GM18951 (cell line): Measurements from ENCODE around the gene TTLL7.

Source experiments
- POLR2A ChIP-seq: IDR thresholded peaks from 4 replicates; pipeline ENCODE4 v1.6.1; 2011; ENCODE audit warnings: mild to moderate bottlenecking; ENCODE audit not compliant: insufficient read length, insufficient read depth; ENCODE audit errors: extremely low read depth
- in situ Hi-C: fragments of 300-500 bp; cut with MboI; formaldehyde crosslinking; loops from one replicate; pipeline ENCODE4 v1.12.0; 2022; ENCODE audit warnings: low sequenced_read_pairs, mixed read lengths, inconsistent platforms; ENCODE audit not compliant: unreplicated experiment

The TTLL7 gene

DNA sequence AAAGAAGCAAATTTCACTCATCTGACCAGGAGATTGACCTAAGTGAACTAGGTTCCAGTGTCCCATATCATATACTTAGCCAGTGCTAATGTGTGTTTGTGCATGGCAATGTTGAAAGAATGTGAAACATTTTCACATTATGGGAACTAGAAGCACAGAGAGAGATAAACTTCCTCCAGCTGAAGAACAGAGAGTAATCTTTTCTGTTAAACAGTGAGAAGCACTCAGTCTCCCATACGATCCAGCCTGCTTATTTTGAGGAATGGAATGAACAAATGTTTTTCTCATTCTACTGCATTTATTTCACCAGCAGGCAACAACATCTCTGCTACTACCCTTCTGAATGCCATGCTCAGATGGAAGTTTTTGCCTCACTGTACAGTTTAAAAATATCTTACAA, 170.5 kb downstream of the TTLL7 start:
- TF ChIP-seq POLR2A, result no peak

DNA sequence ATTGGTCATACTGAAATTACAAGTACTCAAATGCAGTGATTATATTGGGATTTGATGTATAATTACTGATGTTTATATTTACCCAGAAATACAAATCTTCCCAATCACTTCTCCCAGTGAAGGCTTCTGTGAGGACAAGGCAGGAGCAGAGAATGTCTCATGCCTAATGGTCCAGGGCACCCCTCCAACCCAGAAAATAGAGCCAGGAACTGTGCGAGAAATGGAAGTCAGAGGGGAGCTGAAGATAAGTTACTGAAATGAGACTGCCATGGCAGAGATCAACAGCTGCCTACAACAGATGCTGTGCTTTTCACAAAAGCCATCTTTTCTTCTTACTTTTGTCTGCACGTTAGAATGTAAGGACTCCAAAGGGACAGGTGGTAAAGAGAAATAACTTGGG, 171.2 kb downstream of the TTLL7 start:
- in situ Hi-C loops, result no loop called here
- no peak for TF ChIP-seq POLR2A

More for the DNA sequence above, 170.5 kb downstream of the TTLL7 start:
- in situ Hi-C loops, result no loop called here

DNA sequence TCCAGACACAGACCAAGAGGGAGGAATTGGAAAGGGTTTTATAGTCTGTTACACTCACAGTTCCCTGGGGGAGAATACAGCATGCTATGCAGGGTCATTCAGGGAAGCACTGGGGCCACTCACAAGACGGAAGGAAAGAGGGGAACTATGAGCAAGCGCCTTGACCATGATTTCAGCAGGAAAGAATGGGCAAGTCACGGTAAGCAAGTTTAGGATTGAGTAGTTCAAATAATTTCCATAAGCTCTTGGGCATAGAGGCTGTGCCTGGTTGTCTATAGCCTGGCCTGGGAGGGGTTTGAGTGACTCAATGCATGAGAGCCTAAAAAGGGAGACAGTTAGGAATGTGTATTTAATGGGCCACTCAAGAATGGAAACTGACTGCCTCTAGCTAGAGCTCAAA, 176.7 kb downstream of the TTLL7 start:
- in situ Hi-C loops, result no loop called here
- no peak for TF ChIP-seq POLR2A

DNA sequence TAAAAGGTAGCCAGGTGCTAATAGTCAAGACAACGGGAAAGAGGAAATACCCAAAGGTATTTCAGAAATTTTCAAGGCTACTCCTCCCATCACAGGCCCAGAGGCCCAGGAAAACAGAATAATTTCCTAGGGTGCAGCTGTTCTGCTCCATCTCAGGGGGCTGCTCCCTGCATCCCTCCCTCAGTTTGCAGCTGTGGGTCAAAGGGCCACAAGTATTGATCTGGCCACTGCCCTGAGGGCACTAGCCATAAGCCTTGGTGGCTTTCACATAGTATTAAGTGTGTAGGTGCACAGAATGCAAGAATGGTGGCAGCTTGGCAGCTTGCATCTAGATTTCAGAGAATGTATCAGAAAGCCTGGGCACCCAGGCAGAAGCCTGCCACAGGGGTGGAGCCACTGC, 179.5 kb downstream of the TTLL7 start:
- TF ChIP-seq POLR2A, result no peak
- in situ Hi-C loops, result no loop called here

DNA sequence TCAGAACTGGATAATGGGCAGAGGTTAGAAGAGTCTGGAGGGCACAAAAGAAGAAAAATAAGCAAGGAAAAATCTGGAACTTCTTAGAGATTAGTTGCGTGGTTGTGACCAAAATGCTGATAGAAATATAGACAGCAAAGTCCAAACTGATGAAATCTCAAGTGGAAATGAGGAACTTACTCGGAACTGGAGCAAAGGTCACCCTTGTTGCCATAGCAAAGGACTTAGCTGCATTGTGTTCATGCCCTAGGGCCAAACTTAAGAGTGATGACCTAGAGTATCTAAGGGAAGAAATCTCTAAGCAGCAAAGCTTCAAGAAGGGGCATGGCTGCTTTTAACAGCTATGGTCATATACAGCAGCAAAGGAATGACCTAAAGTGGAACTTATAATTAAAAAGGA, 180.0 kb downstream of the TTLL7 start:
- TF ChIP-seq POLR2A, result no peak
- in situ Hi-C loops, result no loop called here

DNA sequence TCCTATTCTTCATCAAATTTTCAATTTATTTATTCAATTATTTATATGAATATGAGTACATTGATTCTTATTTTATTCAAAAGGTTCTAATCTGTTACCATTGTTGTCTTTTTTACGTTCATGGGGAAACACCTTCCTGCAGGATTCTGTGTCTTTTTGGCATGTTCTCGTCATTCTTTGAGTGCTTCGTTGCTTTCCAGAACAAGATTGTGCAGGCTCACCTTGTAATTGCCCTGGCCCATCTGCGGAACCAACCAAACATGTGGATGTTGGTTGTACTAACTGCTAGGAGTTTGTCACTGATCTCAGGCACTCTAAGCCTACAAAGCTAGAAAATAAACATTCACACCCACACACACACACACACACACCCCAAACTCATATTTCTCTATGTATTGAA, 182.1 kb downstream of the TTLL7 start:
- in situ Hi-C loops, result no loop called here
- TF ChIP-seq POLR2A, result no peak

DNA sequence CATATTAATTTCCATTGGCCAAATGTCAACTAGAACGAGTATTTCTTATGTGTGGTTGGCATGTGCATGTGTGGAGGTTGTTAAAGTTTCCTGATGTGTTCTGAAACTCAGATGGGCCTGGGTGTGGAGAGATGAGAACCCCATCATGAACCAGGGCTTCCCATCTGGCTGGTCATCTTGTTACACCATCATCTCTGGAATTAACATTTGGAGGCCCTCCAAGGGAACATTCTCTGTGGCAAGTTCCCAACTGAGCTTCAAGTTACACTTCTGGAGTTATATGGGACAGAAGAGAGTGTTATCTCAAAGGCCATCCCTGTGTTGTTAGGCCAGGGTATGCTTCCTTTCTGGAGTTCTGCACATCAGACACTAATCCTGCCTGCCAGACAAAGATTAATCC, 183.6 kb downstream of the TTLL7 start:
- in situ Hi-C loops, result no loop called here
- TF ChIP-seq POLR2A, result no peak
